KMS-11 (cell line): ENCODE measurements around the gene TNFSF13.
"Not testable (repeated sequence)": the region's sequence is repeated elsewhere in the genome, so short reads cannot be mapped to it uniquely, and the experiment has no call there.

ENCODE experiments used
- H2AFZ ChIP-seq: fragments of 200-600 bp; sonication (generic); 2 replicates; pipeline ENCODE4 v1.6.1; 2016; ENCODE audit warnings: antibody characterized with exemption, mixed run types, low read depth
- H3K27ac ChIP-seq: fragments of 200-600 bp; sonication (generic); 2 replicates; pipeline ENCODE4 v1.6.1; 2016; ENCODE audit warnings: mild to moderate bottlenecking, mixed run types
- H3K27me3 ChIP-seq: fragments of 200-600 bp; sonication (generic); 2 replicates; pipeline ENCODE4 v1.6.1; 2017; ENCODE audit warnings: mild to moderate bottlenecking, low read depth, mixed run types, moderate library complexity; ENCODE audit not compliant: insufficient read depth
- H3K36me3 ChIP-seq: fragments of 200-600 bp; sonication (generic); 2 replicates; pipeline ENCODE4 v1.6.1; 2017; ENCODE audit warnings: mild to moderate bottlenecking, mixed run types; ENCODE audit not compliant: insufficient read depth
- H3K4me1 ChIP-seq: fragments of 200-600 bp; sonication (generic); 2 replicates; pipeline ENCODE4 v1.6.1; 2016; ENCODE audit warnings: mild to moderate bottlenecking, low read depth, mixed run types; ENCODE audit not compliant: poor library complexity, severe bottlenecking
- H3K4me2 ChIP-seq: fragments of 200-600 bp; sonication (generic); 2 replicates; pipeline ENCODE4 v1.7.0; 2016; ENCODE audit warnings: mild to moderate bottlenecking, mixed run types
- H3K4me3 ChIP-seq: fragments of 200-600 bp; sonication (generic); IDR thresholded peaks from 2 replicates; pipeline ENCODE4 v1.6.1; 2017; ENCODE audit warnings: low read depth, low read length, mixed read lengths; ENCODE audit not compliant: insufficient read depth
- H3K79me2 ChIP-seq: fragments of 200-600 bp; sonication (generic); 2 replicates; pipeline ENCODE4 v1.6.1; 2016; ENCODE audit warnings: low read depth, mixed run types; ENCODE audit not compliant: insufficient read depth
- H3K9ac ChIP-seq: fragments of 200-600 bp; sonication (generic); 2 replicates; pipeline ENCODE4 v1.6.1; 2016; ENCODE audit warnings: mild to moderate bottlenecking, mixed run types
- H4K20me1 ChIP-seq: fragments of 200-600 bp; sonication (generic); 2 replicates; pipeline ENCODE4 v1.6.1; 2016; ENCODE audit warnings: mild to moderate bottlenecking, mixed run types; ENCODE audit not compliant: insufficient read depth
- CTCF ChIP-seq: fragments of 200-600 bp; sonication (generic); conservative IDR thresholded peaks from 2 replicates; pipeline ENCODE4 v1.6.1; 2017; ENCODE audit warnings: low read depth, mild to moderate bottlenecking, antibody characterized with exemption, low read length, moderate library complexity, mixed read lengths

Gene TNFSF13

GRCh38 chr17:7593296-7593695, 34.7 kb downstream of the TNFSF13 start:
- Histone ChIP-seq H3K9ac (no peak overlapping the region), H3K27me3 (no peaks in the 10 kb centered on the region), H4K20me1 (no peaks in the 10 kb centered on the region), H2AFZ (no peak overlapping the region), H3K4me2 (no peak overlapping the region), H3K36me3 (no peaks in the 10 kb centered on the region), H3K27ac (no peak overlapping the region), H3K4me3 (no peak overlapping the region), H3K79me2 (no peaks in the 10 kb centered on the region), H3K4me1 (no peaks in the 10 kb centered on the region)
- no peak for TF ChIP-seq CTCF

GRCh38 chr17:7597561-7597960, 39.0 kb downstream of the TNFSF13 start:
- not testable (repeated sequence) for H3K4me2 ChIP-seq, H3K79me2 ChIP-seq, H4K20me1 ChIP-seq, H3K4me1 ChIP-seq, H3K36me3 ChIP-seq, H3K27ac ChIP-seq, H2AFZ ChIP-seq, H3K9ac ChIP-seq, H3K4me3 ChIP-seq, H3K27me3 ChIP-seq

- Histone ChIP-seq H4K20me1 (no peaks in the 10 kb centered on the region), H3K27ac (no peak overlapping the region), H2AFZ (no peak overlapping the region), H3K9ac (no peak overlapping the region), H3K36me3 (no peaks in the 10 kb centered on the region), H3K4me1 (no peaks in the 10 kb centered on the region), H3K27me3 (no peaks in the 10 kb centered on the region), H3K4me2 (no peak overlapping the region), H3K79me2 (no peaks in the 10 kb centered on the region), H3K4me3 (no peak overlapping the region)
- no peak for TF ChIP-seq CTCF
Measured at GRCh38 chr17:7606280-7606679, 47.7 kb downstream of the TNFSF13 start.

- H3K4me2 ChIP-seq, result no peak overlapping the region
- no peaks in the 10 kb centered on the region for H3K27me3 ChIP-seq
- H3K9ac ChIP-seq, result no peak overlapping the region
- H3K36me3 ChIP-seq, result no peaks in the 10 kb centered on the region
- H3K79me2 ChIP-seq, result no peaks in the 10 kb centered on the region
- H2AFZ ChIP-seq, result no peak overlapping the region
- no peak for TF ChIP-seq CTCF
- H3K4me1 ChIP-seq, result no peaks in the 10 kb centered on the region
- H3K27ac ChIP-seq, result no peak overlapping the region
- no peak overlapping the region for H3K4me3 ChIP-seq
- H4K20me1 ChIP-seq, result no peaks in the 10 kb centered on the region
Measured at GRCh38 chr17:7610641-7611040, 52.1 kb downstream of the TNFSF13 start.
